Right lobe of liver (tissue), 4 donors: ENCODE data around the gene HOXB4.

Experiments
- CTCF ChIP-seq, 4 donors: fragments of 200-600 bp in 3 of 4; fragments of 450-650 bp in 1 of 4; IDR thresholded peaks; one replicate each; pipeline versions ENCODE4 v1.5.1 to v1.8.0; 2016 to 2022; ENCODE audit warnings: antibody characterized with exemption in 4 of 4, mild to moderate bottlenecking in 2 of 4
- POLR2A ChIP-seq: fragments of 450-650 bp; IDR thresholded peaks from one replicate; pipeline ENCODE4 v1.6.1; 2017; ENCODE audit warnings: antibody characterized with exemption, mild to moderate bottlenecking
- donor health status: DM: no; HTN: no; CAD: no.
- donor health status: DM: no; HTN: no; CAD: no.
- donor health status: DM: no; HTN: yes; CAD: no.

GRCh38 chr17:48610282-48611211 lies 32.4 kb upstream of the HOXB4 start, which contains the start of gene HOXB7:
- TF ChIP-seq CTCF (IDR thresholded peaks at IDR 0.05) (no peak), POLR2A (no peak)
